H7 (cell line): Measurements from ENCODE around the gene RABL3. TPM values are rescaled to one million over a fixed set of nuclear protein-coding genes. Genes with fewer than 3 reads are reported as not detected.
"Not testable (repeated sequence)": the region's sequence is repeated elsewhere in the genome, so short reads cannot be mapped to it uniquely, and the experiment has no call there.

Source experiments
- DNase-seq: peaks from one replicate; pipeline ENCODE4 v3.0.0; 2012
- H3K27me3 ChIP-seq: 2 replicates; pipeline ENCODE4 v1.6.0; 2011; ENCODE audit warnings: mild to moderate bottlenecking, low read length; ENCODE audit not compliant: control insufficient read depth, insufficient read depth
- H3K36me3 ChIP-seq: replicated peaks from 2 replicates; pipeline ENCODE4 v1.5.1; 2011; ENCODE audit warnings: low read length; ENCODE audit not compliant: control insufficient read depth, insufficient read depth
- H3K4me3 ChIP-seq: 2 replicates; pipeline ENCODE4 v1.5.1; 2011; ENCODE audit warnings: low read depth, mild to moderate bottlenecking, control low read depth, low read length, moderate library complexity; ENCODE audit not compliant: insufficient read depth
- total RNA-seq: library from RNA; depleted of rRNA; stranded (reverse); fragments of >200 nt; shearing (Covaris generic); gene quantifications from 2 replicates; pipeline ENCODE4 v1.2.3, GENCODE V29; 2014; rRNA removed

Gene RABL3, protein sequence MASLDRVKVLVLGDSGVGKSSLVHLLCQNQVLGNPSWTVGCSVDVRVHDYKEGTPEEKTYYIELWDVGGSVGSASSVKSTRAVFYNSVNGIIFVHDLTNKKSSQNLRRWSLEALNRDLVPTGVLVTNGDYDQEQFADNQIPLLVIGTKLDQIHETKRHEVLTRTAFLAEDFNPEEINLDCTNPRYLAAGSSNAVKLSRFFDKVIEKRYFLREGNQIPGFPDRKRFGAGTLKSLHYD
- total RNA-seq: 13.2 and 14.5 TPM in 2 replicates

DNA sequence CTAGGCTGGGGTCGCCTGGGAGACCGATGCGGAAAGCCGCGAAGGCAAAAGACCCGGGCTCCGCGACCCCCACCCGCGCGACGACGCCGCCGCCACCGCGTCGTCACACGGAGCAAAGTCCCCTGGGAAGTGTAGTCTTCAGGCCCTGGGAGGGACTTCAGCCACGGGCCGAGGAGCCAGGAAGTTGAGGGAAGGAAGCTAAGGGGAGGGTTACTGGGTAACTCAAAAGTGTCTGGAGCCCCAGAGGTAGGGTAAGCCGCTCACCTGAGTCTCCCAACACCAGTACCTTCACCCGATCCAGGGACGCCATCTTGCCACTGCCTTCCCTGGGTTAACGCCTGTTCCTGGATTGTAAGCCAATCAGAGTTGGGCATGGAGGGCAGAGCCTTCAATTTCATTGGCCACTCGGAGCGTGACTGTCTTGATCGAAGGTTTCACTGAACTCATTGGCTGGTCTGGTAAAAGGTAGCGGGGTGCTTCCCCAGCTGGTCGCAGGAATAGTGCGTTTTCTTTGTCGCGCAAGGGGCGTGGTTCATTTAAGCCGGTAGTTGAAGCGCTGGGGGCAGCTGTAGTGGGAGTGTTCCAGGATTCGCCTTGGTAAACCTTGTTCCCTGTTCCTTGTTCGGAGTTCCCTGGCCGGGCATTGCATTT lies at the start of gene RABL3, which contains the start of gene GTF2E1:
Gene RABL3 (minus strand): TSS at position 319 of the 651 bp plus-strand sequence. CDS start 9 bp downstream, at position 310.
Gene GTF2E1 (plus strand): TSS at position 547 of the 651 bp plus-strand sequence. CDS start 7,809 bp downstream, outside the sequence.
- no peaks in the 10 kb centered on the region for H3K36me3 ChIP-seq
- H3K4me3 ChIP-seq: peak within 1 kb of the TSS; percentile 83
- peak; percentile 92 for DNase-seq
- H3K27me3 ChIP-seq: no peaks in the 10 kb centered on the region

DNA sequence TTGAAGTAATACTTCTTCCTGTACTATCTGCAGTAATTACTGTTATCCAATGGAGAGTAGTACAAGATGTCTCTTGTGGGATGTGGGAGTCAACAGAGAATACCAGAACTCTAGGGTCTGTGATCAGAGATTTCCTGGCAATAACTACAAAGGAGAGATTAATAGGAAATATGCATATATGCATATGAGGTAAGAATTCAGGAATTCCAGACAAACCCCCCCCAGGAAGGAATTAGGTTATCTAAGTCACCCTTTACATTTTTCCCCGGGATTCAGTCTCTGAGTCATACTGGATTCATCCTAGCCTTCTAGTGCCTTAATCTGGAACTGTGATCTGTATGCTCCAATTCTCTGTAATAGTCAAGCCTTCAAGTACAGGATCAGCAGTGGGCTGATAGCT lies 49.6 kb upstream of the RABL3 start:
- Histone ChIP-seq H3K36me3 (no peaks in the 10 kb centered on the region), H3K27me3 (no peaks in the 10 kb centered on the region), H3K4me3 (no peak overlapping the region)
- peak; percentile 2 for DNase-seq

DNA sequence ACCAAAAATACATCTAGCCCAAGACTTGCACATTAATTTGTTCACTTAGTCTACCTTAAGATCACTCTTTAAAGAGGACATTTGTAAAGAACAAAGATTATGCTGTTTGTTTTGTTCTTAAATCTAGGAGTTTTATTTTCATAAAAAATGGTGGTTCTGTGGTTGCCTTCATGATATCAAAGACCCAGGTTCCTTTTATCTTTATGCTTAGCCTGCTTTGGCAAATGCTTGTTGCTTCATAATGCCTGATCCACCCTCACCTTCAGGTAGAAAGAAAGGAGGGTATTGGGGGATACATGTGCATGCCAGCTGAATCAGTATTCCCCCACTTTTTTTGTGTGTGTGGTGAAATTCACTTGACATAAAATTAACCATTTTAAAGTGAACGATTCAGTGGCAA lies 48.7 kb upstream of the RABL3 start:
- H3K27me3 ChIP-seq: no peaks in the 10 kb centered on the region
- no peak for DNase-seq
- no peaks in the 10 kb centered on the region for H3K36me3 ChIP-seq
- no peak overlapping the region for H3K4me3 ChIP-seq

DNA sequence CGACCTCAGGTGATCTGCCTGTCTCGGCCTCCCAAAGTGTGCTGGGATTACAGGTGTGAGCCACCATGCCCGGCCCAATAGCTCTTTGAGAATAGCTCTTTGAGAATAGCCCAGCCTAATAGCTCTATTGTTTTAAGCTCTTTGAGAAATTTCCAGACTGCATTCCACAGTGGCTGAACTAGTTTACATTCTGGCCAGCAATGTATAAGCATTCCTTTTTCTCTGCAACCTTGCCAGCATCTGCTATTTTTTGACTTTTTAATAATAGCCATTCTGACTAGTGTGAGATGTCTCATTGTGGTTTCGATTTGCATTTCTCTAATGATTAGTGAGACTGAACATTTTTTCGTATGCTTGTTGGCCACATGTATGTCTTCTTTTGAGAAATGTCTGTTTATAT lies 43.5 kb upstream of the RABL3 start:
- not testable (repeated sequence) for DNase-seq, H3K4me3 ChIP-seq, H3K27me3 ChIP-seq, H3K36me3 ChIP-seq

DNA sequence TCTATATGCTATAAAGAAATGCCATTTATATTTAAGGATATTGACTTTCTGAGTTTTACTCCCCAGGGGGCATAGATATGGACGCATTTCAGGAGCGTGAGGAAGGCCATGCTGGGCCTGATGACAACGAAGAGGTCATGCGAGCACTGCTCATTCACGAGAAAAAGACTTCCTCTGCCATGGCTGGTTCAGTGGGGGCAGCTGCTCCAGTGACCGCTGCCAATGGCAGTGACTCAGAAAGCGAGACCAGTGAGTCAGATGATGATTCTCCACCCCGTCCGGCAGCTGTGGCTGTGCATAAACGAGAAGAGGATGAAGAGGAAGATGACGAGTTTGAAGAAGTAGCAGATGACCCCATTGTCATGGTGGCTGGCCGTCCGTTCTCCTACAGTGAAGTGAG lies 38.7 kb upstream of the RABL3 start:
- Histone ChIP-seq H3K27me3 (no peaks in the 10 kb centered on the region), H3K4me3 (no peak overlapping the region), H3K36me3 (peaks cover 7% of the 10 kb centered on the region)
- no peak for DNase-seq

DNA sequence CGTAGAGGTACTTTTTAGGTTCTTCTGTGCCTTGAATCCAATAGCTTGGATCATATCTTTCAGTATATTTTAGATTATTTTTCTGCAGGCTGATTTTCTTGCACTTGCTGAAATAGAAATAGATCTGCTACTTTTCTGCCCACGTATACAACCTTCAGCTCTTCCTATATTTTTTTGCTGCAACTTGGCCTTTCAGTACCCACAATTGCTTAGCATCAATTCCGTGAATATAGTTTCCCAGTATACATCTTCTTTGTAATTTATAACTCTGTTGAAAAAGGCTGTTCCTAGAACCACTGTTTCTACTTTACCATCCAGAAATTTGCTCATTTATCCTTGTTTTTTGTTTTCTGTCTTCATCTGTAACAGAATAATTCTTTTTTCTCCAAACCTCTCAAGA lies 36.5 kb upstream of the RABL3 start:
- peaks cover 9% of the 10 kb centered on the region for H3K36me3 ChIP-seq
- DNase-seq: no peak
- H3K27me3 ChIP-seq: no peaks in the 10 kb centered on the region
- no peak overlapping the region for H3K4me3 ChIP-seq

DNA sequence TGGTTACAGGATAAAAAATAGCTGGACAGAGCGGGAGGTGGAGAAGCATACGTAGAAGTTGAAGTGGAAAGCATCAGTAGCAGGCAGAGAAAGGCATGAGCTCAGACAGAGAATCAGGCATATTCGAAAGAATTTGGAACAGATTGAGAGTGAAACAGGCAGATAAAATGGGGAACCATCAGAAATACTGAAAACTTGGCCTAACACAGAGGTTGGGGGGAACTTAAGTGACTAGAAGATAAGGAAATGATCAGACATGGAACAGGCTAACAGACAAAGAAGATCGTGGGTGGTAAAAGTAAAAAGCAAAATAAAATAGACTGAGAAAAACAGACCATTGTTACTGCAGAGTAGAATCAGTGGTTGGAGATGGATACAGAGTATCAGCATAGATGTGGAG lies 33.1 kb upstream of the RABL3 start:
- DNase-seq: no peak
- no peak overlapping the region for H3K4me3 ChIP-seq
- H3K27me3 ChIP-seq: no peaks in the 10 kb centered on the region
- peaks cover 6% of the 10 kb centered on the region for H3K36me3 ChIP-seq

DNA sequence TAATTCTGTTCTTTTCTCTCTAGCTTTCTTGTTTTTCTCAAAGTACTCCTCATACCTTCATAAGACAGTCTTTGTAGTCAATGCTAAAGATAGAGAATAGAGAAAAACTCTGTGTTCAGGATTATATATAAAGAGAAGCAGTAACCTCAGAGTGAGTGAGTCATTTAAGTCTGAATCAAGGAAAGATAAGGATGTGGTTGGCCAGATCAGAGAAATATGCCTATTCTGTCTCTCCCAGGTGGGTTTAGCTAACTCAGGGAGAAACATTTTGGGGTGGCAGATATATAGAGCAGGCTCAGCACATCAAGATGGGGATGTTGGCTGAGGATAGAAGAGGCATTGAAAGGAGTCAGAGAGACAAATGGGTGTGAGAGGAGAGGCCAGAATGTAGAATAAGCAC lies 31.6 kb upstream of the RABL3 start:
- no peaks in the 10 kb centered on the region for H3K27me3 ChIP-seq
- DNase-seq: no peak
- no peak overlapping the region for H3K4me3 ChIP-seq
- H3K36me3 ChIP-seq: peaks cover 6% of the 10 kb centered on the region

DNA sequence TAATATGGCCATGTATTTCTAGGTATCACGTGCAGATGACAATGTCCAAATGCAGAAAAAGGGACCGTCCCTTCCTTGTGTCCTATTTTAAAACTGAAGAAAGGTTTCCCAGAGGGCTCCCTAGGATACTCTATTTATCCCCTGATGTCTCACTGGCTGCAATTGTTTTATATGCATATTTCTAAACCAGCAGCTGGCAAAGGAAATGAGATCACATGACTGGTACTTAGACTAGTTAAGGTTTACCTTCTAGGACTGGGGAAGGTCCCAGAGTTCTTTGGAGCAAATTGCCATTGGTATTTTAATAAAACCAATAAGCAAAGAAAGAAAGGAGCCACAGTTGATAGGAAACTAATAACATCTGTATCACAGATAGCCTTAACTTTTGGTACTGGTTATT lies 29.8 kb upstream of the RABL3 start:
- Histone ChIP-seq H3K36me3 (peaks cover 6% of the 10 kb centered on the region), H3K4me3 (no peak overlapping the region), H3K27me3 (no peaks in the 10 kb centered on the region)
- no peak for DNase-seq

DNA sequence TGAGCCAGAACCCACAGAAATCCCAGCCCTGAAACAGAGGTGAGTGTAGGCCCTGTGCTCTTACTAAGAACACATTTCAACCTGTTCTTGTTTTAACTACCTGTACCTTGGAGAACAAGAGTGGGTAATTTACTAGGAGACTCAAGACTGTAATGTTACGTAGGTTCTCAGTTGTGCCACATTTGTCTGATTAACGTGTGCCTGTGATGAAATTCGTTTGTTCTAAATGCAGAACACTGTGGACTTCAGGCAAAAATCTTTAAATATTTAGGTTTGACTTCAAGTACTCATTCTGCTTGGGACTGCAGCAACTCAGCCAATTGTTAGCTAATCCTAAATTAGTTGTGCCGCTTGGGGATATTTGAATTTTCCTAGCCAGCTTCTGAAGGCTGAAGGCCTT lies 28.6 kb upstream of the RABL3 start:
- DNase-seq: no peak
- Histone ChIP-seq H3K27me3 (no peaks in the 10 kb centered on the region), H3K4me3 (no peak overlapping the region), H3K36me3 (peaks cover 5% of the 10 kb centered on the region)

DNA sequence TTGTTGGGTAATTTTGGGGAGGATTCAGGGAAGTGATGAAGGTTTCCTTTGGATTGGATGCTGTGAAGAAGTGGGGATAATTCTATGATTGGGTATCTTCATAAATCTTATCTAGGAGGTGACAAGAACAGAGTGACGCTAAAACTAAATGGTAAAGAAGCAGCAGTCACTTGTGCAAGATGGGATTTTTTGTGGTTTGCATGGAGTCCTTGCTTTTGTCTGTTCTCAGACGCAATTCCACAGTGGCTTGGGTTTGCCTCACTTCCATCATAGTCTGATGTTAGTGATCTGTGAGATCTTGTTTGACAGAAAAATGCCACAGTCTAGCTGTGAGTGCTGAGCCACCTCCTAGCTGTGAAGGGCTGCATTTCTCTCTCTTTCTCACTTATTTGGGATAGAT lies 27.1 kb upstream of the RABL3 start:
- no peak for DNase-seq
- Histone ChIP-seq H3K27me3 (no peaks in the 10 kb centered on the region), H3K36me3 (peaks cover 4% of the 10 kb centered on the region), H3K4me3 (no peak overlapping the region)

DNA sequence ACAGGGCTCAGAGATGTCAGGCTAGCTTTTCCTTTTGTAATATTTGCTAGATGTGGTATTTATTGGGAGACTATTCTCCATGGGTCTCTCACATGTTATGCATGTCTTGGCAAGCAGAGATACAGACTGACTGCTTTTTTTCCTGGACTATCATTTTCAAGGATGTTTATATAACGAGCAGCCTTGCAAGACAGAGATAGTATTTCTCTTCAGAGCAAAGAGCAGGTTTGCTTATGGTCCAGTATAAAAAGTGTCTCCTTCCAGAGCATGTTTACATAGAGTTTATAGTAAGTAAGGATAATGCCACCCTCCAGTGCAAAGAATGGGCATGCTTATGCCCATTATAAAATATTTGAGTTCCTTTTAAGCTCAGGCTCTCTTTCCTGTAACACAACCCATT lies 24.8 kb upstream of the RABL3 start:
- no peaks in the 10 kb centered on the region for H3K36me3 ChIP-seq
- no peak for DNase-seq
- H3K4me3 ChIP-seq: no peak overlapping the region
- no peaks in the 10 kb centered on the region for H3K27me3 ChIP-seq

DNA sequence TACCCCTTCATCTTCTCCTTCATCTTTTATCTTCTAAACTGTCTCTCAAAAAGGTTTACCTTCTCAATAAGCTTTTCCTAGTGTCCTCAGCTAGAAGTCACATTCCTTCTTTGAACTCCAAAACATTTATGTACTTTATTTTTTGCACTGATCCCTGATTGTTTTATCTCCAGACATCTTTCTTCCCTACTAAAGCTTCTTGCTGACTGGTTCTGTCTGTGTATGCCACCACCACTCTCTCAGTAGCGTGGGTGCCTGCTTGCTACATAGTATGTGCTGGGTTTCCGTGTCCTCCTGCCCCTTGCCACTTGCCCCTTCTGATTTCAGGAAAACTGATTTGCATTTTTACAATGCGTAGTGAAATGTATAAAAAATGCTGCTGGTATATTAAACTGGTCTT lies 24.3 kb upstream of the RABL3 start:
- Histone ChIP-seq H3K36me3 (no peaks in the 10 kb centered on the region), H3K4me3 (no peak overlapping the region), H3K27me3 (no peaks in the 10 kb centered on the region)
- no peak for DNase-seq

DNA sequence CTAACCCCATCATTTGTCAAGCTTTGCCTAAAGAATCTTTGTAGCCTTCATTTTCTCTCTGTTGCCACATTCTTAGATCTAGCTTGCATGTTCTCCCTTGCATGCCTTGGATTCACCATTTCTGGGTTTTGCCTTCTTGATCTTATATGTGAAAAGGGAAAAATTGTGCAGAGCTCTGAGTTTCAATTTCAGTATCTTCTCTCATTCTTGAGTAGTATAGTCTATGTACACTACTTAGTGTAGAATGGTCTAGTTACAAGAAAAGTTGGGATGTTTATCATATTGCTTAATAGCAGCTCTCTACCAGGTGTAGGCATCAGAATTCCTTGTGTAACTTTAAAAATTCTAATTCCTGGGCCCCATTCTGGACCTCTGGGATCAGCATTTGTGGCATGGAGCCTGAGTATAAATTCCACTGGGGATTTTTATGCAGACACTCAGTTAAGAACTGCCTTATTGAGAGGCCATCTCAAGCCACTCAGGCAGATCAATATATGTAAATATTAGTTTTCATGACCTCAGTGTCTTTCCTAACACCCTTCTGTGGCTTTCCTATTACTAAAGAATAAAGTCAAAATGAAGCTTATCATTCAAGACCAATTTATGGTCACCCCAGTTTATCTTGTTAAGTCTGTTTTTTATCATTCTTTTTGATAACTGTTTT lies 23.6 kb upstream of the RABL3 start:
- H3K27me3 ChIP-seq: no peaks in the 10 kb centered on the region
- H3K36me3 ChIP-seq: no peaks in the 10 kb centered on the region
- no peak for DNase-seq
- H3K4me3 ChIP-seq: no peak overlapping the region

DNA sequence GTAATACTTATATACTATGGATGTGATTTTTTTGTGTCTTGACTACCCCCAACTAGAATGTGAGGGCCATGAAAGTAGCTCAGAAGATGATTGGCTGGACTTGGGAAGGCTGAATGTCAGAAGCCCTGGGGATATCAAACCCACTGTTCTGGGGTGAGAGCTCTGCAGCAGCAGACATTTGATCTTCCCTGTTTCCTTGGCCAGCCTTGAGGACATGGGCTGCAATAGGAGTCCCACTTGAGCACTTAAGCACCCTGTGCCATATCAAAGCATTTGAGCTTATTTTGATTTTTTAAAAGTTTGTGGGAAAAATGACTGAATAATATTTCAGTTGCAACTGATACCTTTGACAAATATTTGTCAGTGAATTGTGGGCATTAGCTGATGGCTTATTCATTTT lies 21.9 kb upstream of the RABL3 start:
- no peak overlapping the region for H3K4me3 ChIP-seq
- H3K27me3 ChIP-seq: no peaks in the 10 kb centered on the region
- DNase-seq: no peak
- no peaks in the 10 kb centered on the region for H3K36me3 ChIP-seq
